HepG2 (cell line): ENCODE results near the gene NUDT13. TPM values are rescaled to one million over a fixed set of nuclear protein-coding genes. Genes with fewer than 3 reads are reported as not detected.

Experiments
- ATAC-seq: fragments of 200-7000 bp; cut with Tn5 transposase; 3 replicates; pipeline ENCODE4 v1.9.1; 2020; ENCODE audit warnings: mild to moderate bottlenecking, moderate library complexity
- BruUV-seq: library from RNA; stranded (reverse); fragments of 400-500 nt; replicated peaks from 2 replicates; lab custom pipeline; 2021; lab: Mats Ljungman, UMichigan
- CTCF ChIA-PET: fragments of 300-600 bp; formaldehyde crosslinking; extraction: SDS; loops from one replicate; lab custom pipeline; 2021; ENCODE audit warnings: low total read pairs, inconsistent platforms, low intra/inter-chr PET ratio; lab: Yijun Ruan, JAX
- POLR2A ChIA-PET: fragments of 350-600 bp; sonication (Branson Sonifier 250); formaldehyde crosslinking; loops from one replicate; lab custom pipeline; 2020; ENCODE audit warnings: antibody characterized with exemption, inconsistent platforms; lab: Yijun Ruan, JAX
- DNase-seq: peaks from one replicate; pipeline ENCODE4 v3.0.0-alpha.2; 2015; ENCODE audit warnings: low spot score
- FAIRE-seq: peaks from 3 replicates; lab custom pipeline; 2011; peaks lifted over from hg19 to GRCh38; lab: Jason Lieb, UNC
- H2AFZ ChIP-seq: one replicate; pipeline ENCODE4 v1.6.1; 2011; ENCODE audit warnings: low read length, inconsistent platforms
- H3K27ac ChIP-seq: fragments of 300-600 bp; 3 replicates; pipeline ENCODE4 v1.8.0; 2011; ENCODE audit warnings: mixed run types, mild to moderate bottlenecking, mixed read lengths, low read length, inconsistent platforms; ENCODE audit not compliant: insufficient read depth; ENCODE audit errors: extremely low read length
- H3K27me3 ChIP-seq, 2 experiments: fragments of 200-600 bp in 1 of 2; 2 replicates in 1 of 2; 3 replicates in 1 of 2; pipeline versions ENCODE4 v1.6.0 to v1.8.0; 2011; ENCODE audit warnings: low read length in 2 of 2, mild to moderate bottlenecking in 2 of 2, moderate library complexity in 2 of 2, inconsistent platforms in 1 of 2; ENCODE audit not compliant: insufficient read depth in 2 of 2, control insufficient read depth in 1 of 2
- H3K36me3 ChIP-seq, 2 experiments: fragments of 200-600 bp in 1 of 2; replicated peaks in 1 of 2; 2 replicates in 1 of 2; 3 replicates in 1 of 2; pipeline versions ENCODE4 v1.5.1 to v1.8.0; 2011; ENCODE audit warnings: low read length in 2 of 2, inconsistent platforms in 1 of 2; ENCODE audit not compliant: insufficient read depth in 2 of 2, control insufficient read depth in 1 of 2
- H3K4me1 ChIP-seq: 2 replicates; pipeline ENCODE4 v1.5.1; 2012; ENCODE audit warnings: low read length, inconsistent platforms; ENCODE audit not compliant: insufficient read depth
- H3K4me2 ChIP-seq: 2 replicates; pipeline ENCODE4 v1.6.0; 2011; ENCODE audit warnings: low read depth, low read length, inconsistent platforms
- H3K4me3 ChIP-seq, 3 experiments: fragments of 200-600 bp in 1 of 3; sonication (generic), shearing (Covaris generic) in 1 of 3; replicated peaks in 1 of 3; 2 replicates each; pipeline ENCODE4 v1.5.1; 2011 to 2016; ENCODE audit warnings: low read length in 3 of 3, inconsistent platforms in 2 of 3, low read depth in 2 of 3, mild to moderate bottlenecking in 2 of 3, control low read depth in 1 of 3, mixed read lengths in 1 of 3; ENCODE audit not compliant: insufficient read depth in 1 of 3
- H3K79me2 ChIP-seq: one replicate; pipeline ENCODE4 v1.6.1; 2011; ENCODE audit warnings: low read length, inconsistent platforms; ENCODE audit not compliant: insufficient read depth
- H3K9ac ChIP-seq: 2 replicates; pipeline ENCODE4 v1.6.0; 2011; ENCODE audit warnings: mild to moderate bottlenecking, low read depth, low read length, inconsistent platforms; ENCODE audit not compliant: insufficient read depth
- H3K9me3 ChIP-seq: 2 replicates; pipeline ENCODE4 v1.5.1; 2012; ENCODE audit warnings: mild to moderate bottlenecking, low read length
- H4K20me1 ChIP-seq: 2 replicates; pipeline ENCODE4 v1.6.0; 2011; ENCODE audit warnings: inconsistent platforms, mild to moderate bottlenecking, low read length, moderate library complexity; ENCODE audit not compliant: insufficient read depth
- TCF12 ChIP-seq, 2 experiments: fragments of 450-650 bp in 1 of 2; sonication (generic) in 1 of 2; formaldehyde crosslinking in 1 of 2; IDR thresholded peaks; 2 replicates each; pipeline versions ENCODE4 v1.6.1 to v1.8.0; 2017 to 2022; ENCODE audit warnings: antibody characterized with exemption in 1 of 2, mild to moderate bottlenecking in 1 of 2, missing genetic modification reagents in 1 of 2, moderate library complexity in 1 of 2
- ZMYM3 ChIP-seq: sonication (generic); formaldehyde crosslinking; IDR thresholded peaks from 2 replicates; pipeline ENCODE4 v1.5.1; 2020; ENCODE audit warnings: mild to moderate bottlenecking, missing genetic modification reagents
- ZNF121 ChIP-seq: sonication (generic); formaldehyde crosslinking; IDR thresholded peaks from 2 replicates; pipeline ENCODE4 v1.5.0; 2020; ENCODE audit warnings: mild to moderate bottlenecking, missing genetic modification reagents
- ZNF558 ChIP-seq: sonication (generic); formaldehyde crosslinking; IDR thresholded peaks from 2 replicates; pipeline ENCODE4 v1.9.0; 2022; ENCODE audit warnings: mild to moderate bottlenecking, missing genetic modification reagents, borderline replicate concordance
- WGBS: methylation state at CpG from one replicate; pipeline ENCODE4 v1.1.6; 2017; ENCODE audit warnings: low lambda C conversion rate; 5-methylcytosine and 5-hydroxymethylcytosine counted together
- in situ Hi-C: cut with HindIII; loops from 2 replicates; pipeline ENCODE4 v1.10.0; 2017; ENCODE audit warnings: low pct_unique_long_range_greater_than_20kb; ENCODE audit not compliant: extremely low pct_ligation_motif_present
- intact Hi-C: fragments of 100-400 bp; cut with micrococcal nuclease; formaldehyde crosslinking; loops from one replicate; pipeline ENCODE4 v1.10.0; 2022; ENCODE audit not compliant: unreplicated experiment
- polyA plus RNA-seq, 8 experiments: library from polyadenylated mRNA; depleted of rRNA in 3 of 8; stranded (reverse) in 7 of 8; unstranded in 1 of 8; fragments of >200 nt; fragmentation: Illumina TruSeq in 4 of 8; extraction: Trizol in 4 of 8; gene quantifications; 2 replicates each; pipeline versions ENCODE4 v1.2.1 to v1.2.3, GENCODE V29; 2011 to 2016; ENCODE audit warnings: low read depth in 4 of 8, missing spikeins in 1 of 8, mixed read lengths in 1 of 8; ENCODE audit not compliant: insufficient read depth in 1 of 8
- total RNA-seq, 5 experiments: library from RNA; depleted of rRNA; stranded (reverse); fragments of >200 nt; fragmentation: Illumina TruSeq; extraction: Trizol; gene quantifications; 2 replicates each; pipeline ENCODE4 v1.2.3, GENCODE V29; 2016; ENCODE audit warnings: low read depth in 1 of 5
- TF ChIP-seq, protein P1 (sequence below): IDR thresholded peaks from 2 replicates; pipeline ENCODE4 v1.6.1; 2016; ENCODE audit warnings: low read depth

Gene NUDT13
- total and polyA plus RNA-seq, 2 of the 13 experiments (the other 11 are each of a cell fraction or from before 2014, with no cell fraction given): 4.2 to 6.5 TPM

DNA sequence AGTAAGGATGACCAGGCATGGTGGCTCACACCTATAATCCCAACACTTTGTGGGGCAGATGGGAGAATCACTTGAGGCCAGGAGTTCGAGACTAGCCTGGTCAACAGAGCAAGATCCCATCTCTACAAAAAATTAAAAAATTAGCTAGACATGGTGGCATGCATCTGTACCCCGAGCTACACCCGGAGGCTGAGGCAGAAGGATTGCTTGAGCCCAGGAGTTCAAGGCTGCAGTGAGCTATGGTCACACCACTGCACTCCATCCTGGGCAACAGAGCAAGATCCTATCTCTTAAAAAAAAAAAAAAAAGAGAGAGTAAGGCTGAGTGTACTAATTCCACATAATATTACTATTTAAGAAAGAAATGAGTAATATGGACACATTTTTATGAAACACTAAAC lies 17.4 kb upstream of the NUDT13 start:
- Histone ChIP-seq H3K9ac (no peak overlapping the region), H3K79me2 (peaks cover 85% of the 10 kb centered on the region), H3K27me3 (no peaks in the 10 kb centered on the region; a peak in 1 of 5 replicates), H2AFZ (no peak overlapping the region), H3K4me3 (peak overlapping the region in 2 of 3 experiments; percentile 21 to 26; a peak in 2 of 6 replicates), H3K4me2 (peak overlapping the region; percentile 64), H3K4me1 (peaks cover 64% of the 10 kb centered on the region), H3K27ac (peak overlapping the region; percentile 34), H3K36me3 (peaks cover 0 to 8% of the 10 kb centered on the region in 2 experiments; a peak in 2 of 5 replicates), H4K20me1 (peaks cover 67% of the 10 kb centered on the region), H3K9me3 (no peaks in the 10 kb centered on the region)
- TF ChIP-seq TCF12 (IDR thresholded peaks at IDR 0.05): no peak
- no peak for TF ChIP-seq TCF12 (CRISPR knock-in tag; IDR thresholded peaks at IDR 0.05)
- peak; percentile 94 for TF ChIP-seq ZNF121 (CRISPR knock-in tag)
- TF ChIP-seq, protein P1, sequence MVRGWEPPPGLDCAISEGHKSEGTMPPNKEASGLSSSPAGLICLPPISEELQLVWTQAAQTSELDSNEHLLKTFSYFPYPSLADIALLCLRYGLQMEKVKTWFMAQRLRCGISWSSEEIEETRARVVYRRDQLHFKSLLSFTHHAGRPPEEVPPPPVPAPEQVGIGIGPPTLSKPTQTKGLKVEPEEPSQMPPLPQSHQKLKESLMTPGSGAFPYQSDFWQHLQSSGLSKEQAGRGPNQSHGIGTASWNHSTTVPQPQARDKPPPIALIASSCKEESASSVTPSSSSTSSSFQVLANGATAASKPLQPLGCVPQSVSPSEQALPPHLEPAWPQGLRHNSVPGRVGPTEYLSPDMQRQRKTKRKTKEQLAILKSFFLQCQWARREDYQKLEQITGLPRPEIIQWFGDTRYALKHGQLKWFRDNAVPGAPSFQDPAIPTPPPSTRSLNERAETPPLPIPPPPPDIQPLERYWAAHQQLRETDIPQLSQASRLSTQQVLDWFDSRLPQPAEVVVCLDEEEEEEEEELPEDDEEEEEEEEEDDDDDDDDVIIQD (CRISPR knock-in tag): no peak
- 0 out of 2 replicates have a peak, but pooled peaks have one; percentile 50 for TF ChIP-seq ZNF558 (CRISPR knock-in tag)
- TF ChIP-seq ZMYM3: peak; percentile 71
- WGBS: 86% methylated on average over 3 of the region's 3 CpGs
- CTCF ChIA-PET: no interaction called here
- no peak for FAIRE-seq
- POLR2A ChIA-PET: interaction anchor here (1.4 kb wide), 1 partner anchor 138 kb away, joined by 4 read pairs; the partner anchor contains the start of gene PLA2G12B
- intact Hi-C loops (no loop called here), in situ Hi-C loops (no loop called here)
- DNase-seq: no peak
- BruUV-seq: no TSS peak
- ATAC-seq: no peak
